Esophagus muscularis mucosa (tissue), 4 donors: ENCODE results near the gene COX6A1. TPM values are rescaled to one million over a fixed set of nuclear protein-coding genes. Genes with fewer than 3 reads are reported as not detected.
A peak's percentile ranks its signal among the peaks of the same experiment; 100 is the strongest.

ENCODE experiments used
- DNase-seq: peaks from one replicate; pipeline ENCODE4 v3.0.0-alpha.2; 2017; ENCODE audit errors: extremely low spot score
- H3K27ac ChIP-seq, 4 donors: fragments of 200-600 bp; sonication (generic); replicated peaks in 1 of 4; 1 replicate in 3 of 4; 2 replicates in 1 of 4; pipeline ENCODE4 v1.5.1; 2016 to 2019; ENCODE audit warnings: mild to moderate bottlenecking in 1 of 4
- H3K27me3 ChIP-seq, 4 donors: fragments of 200-600 bp; sonication (generic); one replicate each; pipeline versions ENCODE4 v1.5.1 to v1.6.0; 2016 to 2019
- H3K36me3 ChIP-seq, 4 donors: fragments of 200-600 bp; sonication (generic); one replicate each; pipeline ENCODE4 v1.5.1; 2016 to 2019
- H3K4me1 ChIP-seq, 4 donors: fragments of 200-600 bp; sonication (generic); one replicate each; pipeline ENCODE4 v1.5.1; 2016 to 2019
- H3K4me3 ChIP-seq, 4 donors: fragments of 200-600 bp; sonication (generic); 1 replicate in 2 of 4; 2 replicates in 2 of 4; pipeline ENCODE4 v1.5.1; 2016 to 2019; ENCODE audit warnings: mild to moderate bottlenecking in 4 of 4, moderate library complexity in 1 of 4
- H3K9me3 ChIP-seq, 4 donors: fragments of 200-600 bp; sonication (generic); 1 replicate in 3 of 4; 2 replicates in 1 of 4; pipeline ENCODE4 v1.5.1; 2016 to 2019
- EP300 ChIP-seq: sonication (generic); formaldehyde crosslinking; IDR thresholded peaks from one replicate; pipeline ENCODE4 v1.6.1; 2017; ENCODE audit warnings: antibody characterized with exemption
- POLR2A ChIP-seq: fragments of 450-650 bp; IDR thresholded peaks from one replicate; pipeline ENCODE4 v1.6.1; 2017; ENCODE audit warnings: antibody characterized with exemption, moderate library complexity, mild to moderate bottlenecking, low read depth
- POLR2AphosphoS5 ChIP-seq, 2 donors: sonication (generic); formaldehyde crosslinking; IDR thresholded peaks; one replicate each; pipeline ENCODE4 v1.6.1; 2017; ENCODE audit warnings: antibody characterized with exemption in 2 of 2
- WGBS: methylation state at CpG from one replicate; pipeline ENCODE4 v1.1.5; 2018; 5-methylcytosine and 5-hydroxymethylcytosine counted together
- intact Hi-C: fragments of 100-400 bp; cut with DNase I; formaldehyde crosslinking; loops from one replicate; pipeline ENCODE4 v1.15.1; 2023
- total RNA-seq, 4 donors: library from RNA; depleted of rRNA; stranded (reverse); fragments of >200 nt; gene quantifications; one replicate each; pipeline versions ENCODE4 v1.1.0 to v1.2.1, GENCODE V29; 2016
- TF ChIP-seq, protein P1 (sequence below), 3 experiments: fragments of 200-600 bp in 2 of 3; fragments of 450-650 bp in 1 of 3; sonication (generic) in 2 of 3; IDR thresholded peaks; one replicate each; pipeline ENCODE4 v1.5.1; 2017 to 2019; ENCODE audit warnings: antibody characterized with exemption in 3 of 3, mild to moderate bottlenecking in 2 of 3, moderate library complexity in 1 of 3

COX6A1 gene
- total RNA-seq: 100 to 1,000 TPM; 499 to 689 (median 548) TPM

- intact Hi-C loops: loop anchor here (1.0 kb wide), 1 partner anchor 113 kb away; no protein-coding TSS in a partner anchor
- H3K4me3 ChIP-seq: peak within 1 kb of the TSS; percentile 64 to 90 (median 74)
- H3K36me3 ChIP-seq: peaks cover 0 to 33% (median 26%) of the 10 kb centered on the region in 4 donors
- peak; percentile 98 for DNase-seq
- WGBS: under 1% methylated on average over 56 of the region's 59 CpGs
- H3K27ac ChIP-seq: peak within 1 kb of the TSS; percentile 80 to 87 (median 83)
- TF ChIP-seq, protein P1, sequence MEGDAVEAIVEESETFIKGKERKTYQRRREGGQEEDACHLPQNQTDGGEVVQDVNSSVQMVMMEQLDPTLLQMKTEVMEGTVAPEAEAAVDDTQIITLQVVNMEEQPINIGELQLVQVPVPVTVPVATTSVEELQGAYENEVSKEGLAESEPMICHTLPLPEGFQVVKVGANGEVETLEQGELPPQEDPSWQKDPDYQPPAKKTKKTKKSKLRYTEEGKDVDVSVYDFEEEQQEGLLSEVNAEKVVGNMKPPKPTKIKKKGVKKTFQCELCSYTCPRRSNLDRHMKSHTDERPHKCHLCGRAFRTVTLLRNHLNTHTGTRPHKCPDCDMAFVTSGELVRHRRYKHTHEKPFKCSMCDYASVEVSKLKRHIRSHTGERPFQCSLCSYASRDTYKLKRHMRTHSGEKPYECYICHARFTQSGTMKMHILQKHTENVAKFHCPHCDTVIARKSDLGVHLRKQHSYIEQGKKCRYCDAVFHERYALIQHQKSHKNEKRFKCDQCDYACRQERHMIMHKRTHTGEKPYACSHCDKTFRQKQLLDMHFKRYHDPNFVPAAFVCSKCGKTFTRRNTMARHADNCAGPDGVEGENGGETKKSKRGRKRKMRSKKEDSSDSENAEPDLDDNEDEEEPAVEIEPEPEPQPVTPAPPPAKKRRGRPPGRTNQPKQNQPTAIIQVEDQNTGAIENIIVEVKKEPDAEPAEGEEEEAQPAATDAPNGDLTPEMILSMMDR (IDR thresholded peaks at IDR 0.05): peak; percentile 3 to 26 (median 13)
- TF ChIP-seq POLR2AphosphoS5 (IDR thresholded peaks at IDR 0.05) (peak; percentile 85 to 89), EP300 (no peak)
- no peaks in the 10 kb centered on the region for H3K9me3 ChIP-seq
- H3K27me3 ChIP-seq: peaks cover 0 to 19% (median 0%) of the 10 kb centered on the region in 4 donors
- peaks cover 16 to 25% (median 22%) of the 10 kb centered on the region in 4 donors for H3K4me1 ChIP-seq
Measured at GRCh38 chr12:120437735-120438494, at the start of gene COX6A1. Gene COX6A1 (plus strand): TSS chr12:120438113. CDS start chr12:120438127, 14 bp downstream.

- peaks cover 0 to 80% (median 10%) of the 10 kb centered on the region in 4 donors for H3K27me3 ChIP-seq
- TF ChIP-seq EP300 (no peak), POLR2AphosphoS5 (IDR thresholded peaks at IDR 0.05) (no peak), POLR2A (no peak)
- TF ChIP-seq, protein P1 (IDR thresholded peaks at IDR 0.05): no peak
- intact Hi-C loops: no loop called here
- peak overlapping the region in 1 of 4 donors; percentile 8 for H3K4me3 ChIP-seq
- peaks cover 4 to 7% (median 5%) of the 10 kb centered on the region in 4 donors for H3K4me1 ChIP-seq
- no peaks in the 10 kb centered on the region for H3K36me3 ChIP-seq
- H3K27ac ChIP-seq: no peak overlapping the region
- no peaks in the 10 kb centered on the region for H3K9me3 ChIP-seq
- DNase-seq: no peak
- 19% methylated on average over 20 of the region's 24 CpGs for WGBS
Measured at GRCh38 chr12:120388691-120389481, 49.0 kb upstream of the COX6A1 start.

DNA sequence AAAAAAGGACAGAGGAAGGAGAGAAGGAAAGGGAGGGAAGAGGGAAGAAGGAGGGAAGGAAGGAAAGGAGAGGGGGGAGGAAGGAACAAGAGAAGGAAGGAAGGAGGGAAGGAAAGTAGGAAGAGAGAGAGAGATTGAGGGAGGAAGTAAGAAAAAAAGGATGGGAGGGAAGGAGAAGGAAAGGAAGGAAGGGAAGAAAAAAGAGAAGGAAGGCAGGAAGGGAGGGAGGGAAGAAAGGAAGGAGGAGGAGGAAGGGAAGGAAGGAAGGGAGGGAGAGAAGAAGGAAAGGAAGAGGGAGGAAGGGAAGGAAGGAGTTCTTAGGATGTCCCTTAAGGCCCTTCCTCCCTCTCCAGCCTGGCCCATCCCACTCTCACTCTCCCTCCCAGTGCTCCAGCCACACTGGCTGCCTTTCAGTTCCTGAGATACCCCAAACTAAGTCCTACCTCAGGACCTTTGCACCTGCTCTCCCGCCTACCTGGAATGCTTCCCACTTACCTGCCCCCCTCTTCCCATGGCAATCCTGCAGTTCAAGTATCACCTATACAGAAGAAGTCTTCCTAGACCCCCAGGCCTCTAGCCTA is 47.3 kb upstream of the COX6A1 start:
- no peaks in the 10 kb centered on the region for H3K9me3 ChIP-seq
- 88% methylated on average over 1 of the region's 1 CpG for WGBS
- TF ChIP-seq POLR2AphosphoS5 (IDR thresholded peaks at IDR 0.05): no peak
- TF ChIP-seq EP300: no peak
- TF ChIP-seq POLR2A: no peak
- TF ChIP-seq, protein P1 (IDR thresholded peaks at IDR 0.05): no peak
- no peak overlapping the region for H3K4me3 ChIP-seq
- no peak for DNase-seq
- peaks cover 0 to 81% (median 10%) of the 10 kb centered on the region in 4 donors for H3K27me3 ChIP-seq
- intact Hi-C loops: no loop called here
- no peak overlapping the region for H3K27ac ChIP-seq
- peaks cover 4 to 7% (median 5%) of the 10 kb centered on the region in 4 donors for H3K4me1 ChIP-seq
- no peaks in the 10 kb centered on the region for H3K36me3 ChIP-seq

DNA sequence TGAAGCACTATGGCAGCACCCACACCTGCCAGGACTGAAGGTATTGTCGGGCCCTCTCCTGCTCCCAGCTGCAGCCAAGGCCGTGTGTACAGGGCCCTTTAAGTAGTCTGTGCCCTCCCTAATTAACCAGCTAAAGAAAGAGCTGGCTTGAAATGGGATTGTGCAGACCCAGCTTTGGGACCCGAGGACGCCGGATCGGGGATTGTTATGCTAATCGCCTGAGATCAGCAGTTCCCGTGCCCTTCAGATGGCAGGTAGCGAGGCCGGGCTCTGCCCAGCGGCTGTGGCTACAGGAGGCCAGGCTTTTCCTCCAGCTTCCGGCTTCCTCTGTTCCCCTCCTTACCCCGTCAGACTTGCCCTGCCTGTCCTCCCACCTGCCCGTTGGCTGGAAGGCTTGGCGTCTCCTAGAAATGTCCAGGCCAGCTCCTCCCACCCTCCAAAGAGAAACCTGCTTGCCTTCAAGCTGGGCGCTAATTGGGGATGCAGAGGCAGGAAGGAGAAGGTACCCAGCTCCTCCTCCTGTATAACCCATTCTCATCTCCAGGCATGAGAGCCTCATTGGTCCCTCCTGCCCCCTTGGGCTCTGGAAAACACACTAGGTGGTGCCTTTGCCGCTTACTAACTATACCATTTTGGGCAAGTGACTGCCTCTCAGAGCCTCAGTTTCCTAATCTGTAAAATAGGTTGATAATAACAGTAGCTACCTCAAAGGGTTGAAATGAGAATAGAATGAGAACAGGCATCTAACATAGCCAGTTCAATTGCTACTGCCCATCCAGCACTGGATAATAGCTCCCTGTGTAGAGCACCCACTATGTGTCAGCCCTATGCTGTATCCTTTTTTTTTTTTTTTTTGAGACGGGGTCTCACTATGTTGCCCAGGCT is 43.2 kb upstream of the COX6A1 start:
- Histone ChIP-seq H3K4me3 (no peak overlapping the region), H3K36me3 (no peaks in the 10 kb centered on the region), H3K27me3 (peaks cover 0 to 86% (median 0%) of the 10 kb centered on the region in 4 donors), H3K4me1 (no peaks in the 10 kb centered on the region), H3K9me3 (no peaks in the 10 kb centered on the region), H3K27ac (no peak overlapping the region)
- no peak for TF ChIP-seq POLR2AphosphoS5 (IDR thresholded peaks at IDR 0.05)
- DNase-seq: no peak
- WGBS: 39% methylated on average over 18 of the region's 18 CpGs
- intact Hi-C loops: no loop called here
